GM12891 (cell line): Measurements from ENCODE around the gene TMEM132D.

Source experiments
- PAX5 ChIP-seq: IDR thresholded peaks from 2 replicates; pipeline ENCODE4 v1.6.1; 2011; ENCODE audit warnings: low read length, moderate library complexity, mild to moderate bottlenecking; ENCODE audit not compliant: insufficient read depth, severe bottlenecking
- POLR2A ChIP-seq: IDR thresholded peaks from 2 replicates; pipeline ENCODE4 v1.6.1; 2011; ENCODE audit warnings: low read depth, low read length, control low read depth
- POLR2AphosphoS5 ChIP-seq: IDR thresholded peaks from 2 replicates; pipeline ENCODE4 v1.6.1; 2011; ENCODE audit warnings: low read depth, low read length, control low read depth
- POU2F2 ChIP-seq: IDR thresholded peaks from 2 replicates; pipeline ENCODE4 v1.6.1; 2011; ENCODE audit warnings: low read depth, mild to moderate bottlenecking, control low read depth, low read length, moderate library complexity
- SPI1 ChIP-seq: IDR thresholded peaks from 2 replicates; pipeline ENCODE4 v1.6.1; 2011; ENCODE audit warnings: low read depth, low read length, control low read depth
- TAF1 ChIP-seq: IDR thresholded peaks from 2 replicates; pipeline ENCODE4 v1.6.1; 2011; ENCODE audit warnings: low read depth, low read length, control low read depth

DNA sequence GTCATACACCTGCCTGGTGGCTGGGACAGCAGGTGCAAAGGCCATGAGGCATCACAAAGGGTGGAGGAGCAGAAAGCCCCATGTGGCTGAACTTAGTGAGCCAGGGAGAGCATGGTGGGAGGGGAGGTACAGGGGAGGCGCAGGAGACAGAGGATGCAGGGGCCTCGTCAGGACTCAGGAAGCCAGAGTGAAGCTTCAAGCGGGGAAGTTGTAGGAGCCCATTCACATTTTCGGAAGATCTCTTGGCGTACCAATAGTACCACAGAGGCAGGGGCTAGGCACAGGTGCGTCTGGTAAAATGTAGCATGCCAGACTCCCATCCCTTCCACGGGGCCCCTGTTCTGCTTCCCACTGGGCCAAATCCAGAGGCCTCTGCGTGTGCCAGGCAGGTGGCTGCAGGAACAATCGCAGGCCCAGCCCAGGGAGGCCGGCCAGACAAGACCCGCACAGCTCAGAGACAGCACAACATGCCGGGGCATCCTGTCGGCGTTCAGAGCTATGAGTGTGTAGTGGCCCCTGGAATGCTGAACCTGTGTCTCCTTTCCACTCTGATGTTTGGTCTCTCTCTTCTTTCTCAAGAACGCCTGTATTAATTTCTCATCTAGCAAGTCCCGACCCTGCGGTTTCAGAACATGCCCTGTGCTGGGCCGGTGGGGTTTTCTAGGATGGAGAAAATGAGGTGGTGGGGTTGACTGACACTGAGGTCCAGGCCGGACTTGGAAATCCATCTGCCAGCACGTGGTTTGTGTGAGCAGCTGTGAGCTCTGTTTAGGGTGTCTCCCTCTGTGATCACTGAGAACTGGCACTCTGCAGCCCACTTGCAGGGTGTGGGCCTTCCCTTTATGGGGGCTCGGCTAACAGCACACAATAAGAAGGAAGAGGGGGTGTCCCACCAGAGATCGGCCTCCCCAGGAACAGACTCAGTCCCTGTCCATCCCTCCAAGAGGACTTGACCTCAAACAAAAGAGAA, 5.5 kb upstream of the TMEM132D start:
- TF ChIP-seq TAF1 (no peak), POLR2AphosphoS5 (no peak), POLR2A (no peak), PAX5 (no peak), SPI1 (no peak), POU2F2 (no peak)
